WTC11 (cell line): Measurements from ENCODE around the gene LENG9.

ENCODE experiments used
- CREB1 ChIP-seq: sonication (generic); formaldehyde crosslinking; IDR thresholded peaks from 2 replicates; pipeline ENCODE4 v1.8.0; 2023; ENCODE audit warnings: mild to moderate bottlenecking, missing genetic modification reagents
- ESRRA ChIP-seq: sonication (generic); formaldehyde crosslinking; IDR thresholded peaks from 2 replicates; pipeline ENCODE4 v1.8.1; 2022; ENCODE audit warnings: mild to moderate bottlenecking, missing genetic modification reagents, borderline replicate concordance
- NFYB ChIP-seq: sonication (generic); formaldehyde crosslinking; conservative IDR thresholded peaks from 2 replicates; pipeline ENCODE4 v1.8.0; 2022; ENCODE audit warnings: low read depth, missing genetic modification reagents
- TF ChIP-seq, protein P1 (sequence below): fragments of 200-600 bp; IDR thresholded peaks from 2 replicates; pipeline ENCODE4 v1.8.0; 2022; ENCODE audit warnings: antibody characterized with exemption
- TF ChIP-seq, protein P2 (sequence below): sonication (generic); formaldehyde crosslinking; IDR thresholded peaks from 2 replicates; pipeline ENCODE4 v1.8.0; 2022; ENCODE audit warnings: mild to moderate bottlenecking, missing genetic modification reagents
- TF ChIP-seq, protein P3 (sequence below): fragments of 250-450 bp; sonication (Bioruptor Pico); IDR thresholded peaks from 2 replicates; pipeline ENCODE4 v2.1.2; 2022; ENCODE audit warnings: mild to moderate bottlenecking, moderate library complexity
- TF ChIP-seq, protein P4 (sequence below): sonication (generic); formaldehyde crosslinking; IDR thresholded peaks from 2 replicates; pipeline ENCODE4 v1.8.1; 2023; ENCODE audit warnings: mild to moderate bottlenecking, missing genetic modification reagents, moderate library complexity
- TF ChIP-seq, protein P5 (sequence below): sonication (generic); formaldehyde crosslinking; IDR thresholded peaks from 2 replicates; pipeline ENCODE4 v1.8.0; 2022; ENCODE audit warnings: missing genetic modification reagents
- TF ChIP-seq, protein P6 (sequence below): sonication (generic); formaldehyde crosslinking; IDR thresholded peaks from 2 replicates; pipeline ENCODE4 v1.8.1; 2022; ENCODE audit warnings: mild to moderate bottlenecking, missing genetic modification reagents, moderate library complexity, borderline replicate concordance

DNA sequence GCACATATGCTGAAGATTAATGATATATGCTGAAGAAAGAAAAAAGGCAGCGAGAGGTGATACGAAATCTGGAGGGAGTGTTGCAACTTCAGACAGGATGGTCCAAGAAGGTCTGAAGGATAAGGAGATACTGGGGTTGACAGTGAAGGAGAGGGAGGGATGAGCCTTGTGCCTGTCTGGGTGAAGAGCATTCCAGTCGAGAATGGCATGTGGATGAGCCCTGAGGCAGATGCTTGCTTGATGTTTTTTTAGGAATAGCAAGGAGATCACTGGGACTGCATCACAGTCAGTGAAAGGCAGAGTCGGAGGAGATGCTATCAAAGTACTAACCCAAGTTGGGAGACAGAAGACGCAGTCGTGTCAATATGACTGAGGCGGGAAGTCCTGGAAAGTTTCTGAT lies 25.8 kb upstream of the LENG9 start:
- TF ChIP-seq, protein P1, sequence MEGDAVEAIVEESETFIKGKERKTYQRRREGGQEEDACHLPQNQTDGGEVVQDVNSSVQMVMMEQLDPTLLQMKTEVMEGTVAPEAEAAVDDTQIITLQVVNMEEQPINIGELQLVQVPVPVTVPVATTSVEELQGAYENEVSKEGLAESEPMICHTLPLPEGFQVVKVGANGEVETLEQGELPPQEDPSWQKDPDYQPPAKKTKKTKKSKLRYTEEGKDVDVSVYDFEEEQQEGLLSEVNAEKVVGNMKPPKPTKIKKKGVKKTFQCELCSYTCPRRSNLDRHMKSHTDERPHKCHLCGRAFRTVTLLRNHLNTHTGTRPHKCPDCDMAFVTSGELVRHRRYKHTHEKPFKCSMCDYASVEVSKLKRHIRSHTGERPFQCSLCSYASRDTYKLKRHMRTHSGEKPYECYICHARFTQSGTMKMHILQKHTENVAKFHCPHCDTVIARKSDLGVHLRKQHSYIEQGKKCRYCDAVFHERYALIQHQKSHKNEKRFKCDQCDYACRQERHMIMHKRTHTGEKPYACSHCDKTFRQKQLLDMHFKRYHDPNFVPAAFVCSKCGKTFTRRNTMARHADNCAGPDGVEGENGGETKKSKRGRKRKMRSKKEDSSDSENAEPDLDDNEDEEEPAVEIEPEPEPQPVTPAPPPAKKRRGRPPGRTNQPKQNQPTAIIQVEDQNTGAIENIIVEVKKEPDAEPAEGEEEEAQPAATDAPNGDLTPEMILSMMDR = no peak
- TF ChIP-seq, protein P2, sequence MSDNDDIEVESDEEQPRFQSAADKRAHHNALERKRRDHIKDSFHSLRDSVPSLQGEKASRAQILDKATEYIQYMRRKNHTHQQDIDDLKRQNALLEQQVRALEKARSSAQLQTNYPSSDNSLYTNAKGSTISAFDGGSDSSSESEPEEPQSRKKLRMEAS (CRISPR knock-in tag) = no peak
- TF ChIP-seq CREB1 (CRISPR knock-in tag) (no peak), NFYB (CRISPR knock-in tag) (no peak), ESRRA (CRISPR knock-in tag) (no peak)
- TF ChIP-seq, protein P3, sequence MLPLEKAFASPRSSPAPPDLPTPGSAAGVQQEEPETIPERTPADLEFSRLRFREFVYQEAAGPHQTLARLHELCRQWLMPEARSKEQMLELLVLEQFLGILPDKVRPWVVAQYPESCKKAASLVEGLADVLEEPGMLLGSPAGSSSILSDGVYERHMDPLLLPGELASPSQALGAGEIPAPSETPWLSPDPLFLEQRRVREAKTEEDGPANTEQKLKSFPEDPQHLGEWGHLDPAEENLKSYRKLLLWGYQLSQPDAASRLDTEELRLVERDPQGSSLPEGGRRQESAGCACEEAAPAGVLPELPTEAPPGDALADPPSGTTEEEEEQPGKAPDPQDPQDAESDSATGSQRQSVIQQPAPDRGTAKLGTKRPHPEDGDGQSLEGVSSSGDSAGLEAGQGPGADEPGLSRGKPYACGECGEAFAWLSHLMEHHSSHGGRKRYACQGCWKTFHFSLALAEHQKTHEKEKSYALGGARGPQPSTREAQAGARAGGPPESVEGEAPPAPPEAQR (CRISPR knock-in tag) = no peak
- TF ChIP-seq, protein P4, sequence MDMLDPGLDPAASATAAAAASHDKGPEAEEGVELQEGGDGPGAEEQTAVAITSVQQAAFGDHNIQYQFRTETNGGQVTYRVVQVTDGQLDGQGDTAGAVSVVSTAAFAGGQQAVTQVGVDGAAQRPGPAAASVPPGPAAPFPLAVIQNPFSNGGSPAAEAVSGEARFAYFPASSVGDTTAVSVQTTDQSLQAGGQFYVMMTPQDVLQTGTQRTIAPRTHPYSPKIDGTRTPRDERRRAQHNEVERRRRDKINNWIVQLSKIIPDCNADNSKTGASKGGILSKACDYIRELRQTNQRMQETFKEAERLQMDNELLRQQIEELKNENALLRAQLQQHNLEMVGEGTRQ (CRISPR knock-in tag) = no peak
- TF ChIP-seq, protein P5, sequence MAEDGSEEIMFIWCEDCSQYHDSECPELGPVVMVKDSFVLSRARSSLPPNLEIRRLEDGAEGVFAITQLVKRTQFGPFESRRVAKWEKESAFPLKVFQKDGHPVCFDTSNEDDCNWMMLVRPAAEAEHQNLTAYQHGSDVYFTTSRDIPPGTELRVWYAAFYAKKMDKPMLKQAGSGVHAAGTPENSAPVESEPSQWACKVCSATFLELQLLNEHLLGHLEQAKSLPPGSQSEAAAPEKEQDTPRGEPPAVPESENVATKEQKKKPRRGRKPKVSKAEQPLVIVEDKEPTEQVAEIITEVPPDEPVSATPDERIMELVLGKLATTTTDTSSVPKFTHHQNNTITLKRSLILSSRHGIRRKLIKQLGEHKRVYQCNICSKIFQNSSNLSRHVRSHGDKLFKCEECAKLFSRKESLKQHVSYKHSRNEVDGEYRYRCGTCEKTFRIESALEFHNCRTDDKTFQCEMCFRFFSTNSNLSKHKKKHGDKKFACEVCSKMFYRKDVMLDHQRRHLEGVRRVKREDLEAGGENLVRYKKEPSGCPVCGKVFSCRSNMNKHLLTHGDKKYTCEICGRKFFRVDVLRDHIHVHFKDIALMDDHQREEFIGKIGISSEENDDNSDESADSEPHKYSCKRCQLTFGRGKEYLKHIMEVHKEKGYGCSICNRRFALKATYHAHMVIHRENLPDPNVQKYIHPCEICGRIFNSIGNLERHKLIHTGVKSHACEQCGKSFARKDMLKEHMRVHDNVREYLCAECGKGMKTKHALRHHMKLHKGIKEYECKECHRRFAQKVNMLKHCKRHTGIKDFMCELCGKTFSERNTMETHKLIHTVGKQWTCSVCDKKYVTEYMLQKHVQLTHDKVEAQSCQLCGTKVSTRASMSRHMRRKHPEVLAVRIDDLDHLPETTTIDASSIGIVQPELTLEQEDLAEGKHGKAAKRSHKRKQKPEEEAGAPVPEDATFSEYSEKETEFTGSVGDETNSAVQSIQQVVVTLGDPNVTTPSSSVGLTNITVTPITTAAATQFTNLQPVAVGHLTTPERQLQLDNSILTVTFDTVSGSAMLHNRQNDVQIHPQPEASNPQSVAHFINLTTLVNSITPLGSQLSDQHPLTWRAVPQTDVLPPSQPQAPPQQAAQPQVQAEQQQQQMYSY (CRISPR knock-in tag) = no peak
- TF ChIP-seq, protein P6, sequence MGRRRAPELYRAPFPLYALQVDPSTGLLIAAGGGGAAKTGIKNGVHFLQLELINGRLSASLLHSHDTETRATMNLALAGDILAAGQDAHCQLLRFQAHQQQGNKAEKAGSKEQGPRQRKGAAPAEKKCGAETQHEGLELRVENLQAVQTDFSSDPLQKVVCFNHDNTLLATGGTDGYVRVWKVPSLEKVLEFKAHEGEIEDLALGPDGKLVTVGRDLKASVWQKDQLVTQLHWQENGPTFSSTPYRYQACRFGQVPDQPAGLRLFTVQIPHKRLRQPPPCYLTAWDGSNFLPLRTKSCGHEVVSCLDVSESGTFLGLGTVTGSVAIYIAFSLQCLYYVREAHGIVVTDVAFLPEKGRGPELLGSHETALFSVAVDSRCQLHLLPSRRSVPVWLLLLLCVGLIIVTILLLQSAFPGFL = no peak
